Erythroblast (primary cell): ENCODE data around the gene LIMD2.

ENCODE experiments used
- GATA1 ChIP-seq: IDR thresholded peaks from 2 replicates; pipeline ENCODE4 v1.6.1; 2011; ENCODE audit warnings: low read depth, mild to moderate bottlenecking, control low read depth, low read length, moderate library complexity
- POLR2A ChIP-seq: IDR thresholded peaks from 2 replicates; pipeline ENCODE4 v1.6.1; 2011; ENCODE audit warnings: mild to moderate bottlenecking, low read length

DNA sequence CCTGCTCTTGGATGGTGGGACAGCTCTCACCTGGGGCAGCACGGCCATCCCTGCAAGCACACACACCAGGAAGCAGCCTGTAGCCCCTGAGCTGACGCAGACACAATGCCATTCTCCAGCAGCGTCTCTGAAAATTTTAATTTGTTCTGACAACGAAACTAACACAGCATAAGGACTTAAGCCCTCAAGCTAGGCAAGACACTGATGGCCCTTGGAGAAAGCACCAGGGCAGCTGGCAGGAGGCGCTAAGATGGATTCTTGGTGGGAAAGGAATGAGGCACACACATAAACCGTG is 2.7 kb upstream of the LIMD2 start:
- TF ChIP-seq POLR2A (no peak), GATA1 (no peak)
